ENCODE data around the gene SLC25A21. TPM values are rescaled to one million over a fixed set of nuclear protein-coding genes. Genes with fewer than 3 reads are reported as not detected.
A peak's percentile ranks its signal among the peaks of the same experiment; 100 is the strongest.

Gene SLC25A21
- total RNA-seq, 1 experiment from 2014 or later: 7.1 TPM

DNA sequence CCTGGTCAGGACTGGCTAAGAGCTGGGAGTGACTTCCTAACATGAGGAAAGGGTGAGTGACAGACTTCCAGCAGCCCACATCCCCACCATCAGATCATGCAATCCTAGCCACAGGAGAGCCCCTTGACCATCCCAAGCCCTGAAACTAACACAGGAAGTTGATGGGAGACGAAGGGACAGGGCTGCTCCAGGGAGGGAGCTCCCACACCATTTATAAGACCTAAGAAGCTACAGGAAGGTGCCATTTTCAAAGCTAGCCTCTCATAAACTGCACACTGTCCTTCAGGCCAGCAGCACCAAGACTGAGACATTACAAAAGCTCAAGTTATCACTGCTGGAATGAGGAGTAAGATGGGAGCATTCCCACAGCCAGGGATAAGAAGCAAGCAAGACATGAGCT is 19.4 kb downstream of the SLC25A21 start:
- H3K14ac ChIP-seq (ENCODE audit: insufficient read depth, low read length): no peak overlapping the region
- Mint-ChIP-seq H3K36me3 (ENCODE audit: insufficient read depth in 1 of 3, low read depth in 3 of 3) (peaks cover 0 to 10% (median 4%) of the 10 kb centered on the region in 3 experiments; a peak in 2 of 7 replicates), H3K27ac (peak overlapping the region in 1 of 3 experiments; percentile 66; a peak in 1 of 7 replicates), H3K27me3 (ENCODE audit: low read depth) (no peaks in the 10 kb centered on the region), H3K4me3 (no peak overlapping the region), H3K4me1 (peaks cover 2 to 7% of the 10 kb centered on the region in 2 experiments; a peak in 3 of 4 replicates), H3K9me3 (peaks cover 0 to 7% of the 10 kb centered on the region in 2 experiments; a peak in 2 of 5 replicates)
- DNase-seq: no peak
- H3K23ac ChIP-seq (ENCODE audit: insufficient read length, low read depth, low read length): no peak overlapping the region
- TF ChIP-seq, protein P1, sequence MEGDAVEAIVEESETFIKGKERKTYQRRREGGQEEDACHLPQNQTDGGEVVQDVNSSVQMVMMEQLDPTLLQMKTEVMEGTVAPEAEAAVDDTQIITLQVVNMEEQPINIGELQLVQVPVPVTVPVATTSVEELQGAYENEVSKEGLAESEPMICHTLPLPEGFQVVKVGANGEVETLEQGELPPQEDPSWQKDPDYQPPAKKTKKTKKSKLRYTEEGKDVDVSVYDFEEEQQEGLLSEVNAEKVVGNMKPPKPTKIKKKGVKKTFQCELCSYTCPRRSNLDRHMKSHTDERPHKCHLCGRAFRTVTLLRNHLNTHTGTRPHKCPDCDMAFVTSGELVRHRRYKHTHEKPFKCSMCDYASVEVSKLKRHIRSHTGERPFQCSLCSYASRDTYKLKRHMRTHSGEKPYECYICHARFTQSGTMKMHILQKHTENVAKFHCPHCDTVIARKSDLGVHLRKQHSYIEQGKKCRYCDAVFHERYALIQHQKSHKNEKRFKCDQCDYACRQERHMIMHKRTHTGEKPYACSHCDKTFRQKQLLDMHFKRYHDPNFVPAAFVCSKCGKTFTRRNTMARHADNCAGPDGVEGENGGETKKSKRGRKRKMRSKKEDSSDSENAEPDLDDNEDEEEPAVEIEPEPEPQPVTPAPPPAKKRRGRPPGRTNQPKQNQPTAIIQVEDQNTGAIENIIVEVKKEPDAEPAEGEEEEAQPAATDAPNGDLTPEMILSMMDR (conservative IDR thresholded peaks at IDR 0.05): no peak
- no peak overlapping the region for H3T11ph ChIP-seq (ENCODE audit: low read length)
- no peaks in the 10 kb centered on the region for H4K20me1 ChIP-seq (ENCODE audit: control insufficient read depth, insufficient read depth, insufficient read length)
- H4K8ac ChIP-seq (replicated peaks; ENCODE audit: insufficient read length, low read depth, low read length): no peak overlapping the region
- H3K27ac ChIP-seq (ENCODE audit: insufficient read length, low read depth, low read length): no peak overlapping the region
- H3K4me1 ChIP-seq (ENCODE audit: insufficient read depth, low read length): no peaks in the 10 kb centered on the region
- H3K4me2 ChIP-seq (ENCODE audit: insufficient read depth, insufficient read length, low read length): no peak overlapping the region
- H3K4ac ChIP-seq (ENCODE audit: low read depth, low read length): no peak overlapping the region
- H4K5ac ChIP-seq (ENCODE audit: insufficient read length, low read depth, low read length): no peak overlapping the region
- H3K9me3 ChIP-seq (ENCODE audit: control insufficient read depth, low read depth, low read length): no peaks in the 10 kb centered on the region
- no peak overlapping the region for H2BK15ac ChIP-seq (ENCODE audit: low read depth, low read length)
- H3K79me1 ChIP-seq (ENCODE audit: insufficient read depth, low read depth, low read length, poor library complexity, severe bottlenecking): no peaks in the 10 kb centered on the region
- H2BK20ac ChIP-seq (ENCODE audit: low read depth, low read length, poor library complexity, severe bottlenecking): no peak overlapping the region
- H2AFZ ChIP-seq (ENCODE audit: low read length): no peak overlapping the region
- no peak overlapping the region for H2BK120ac ChIP-seq (ENCODE audit: low read depth, low read length, poor library complexity, severe bottlenecking)
- H2AK5ac ChIP-seq (ENCODE audit: insufficient read length, low read length): no peak overlapping the region
- no peaks in the 10 kb centered on the region for H3K23me2 ChIP-seq (ENCODE audit: insufficient read length, low read depth, low read length, poor library complexity, severe bottlenecking)
- no peak overlapping the region for H3K56ac ChIP-seq (ENCODE audit: insufficient read length, low read depth, low read length)
- no peak overlapping the region for H2BK12ac ChIP-seq (ENCODE audit: insufficient read length, low read depth, low read length)
- no peak overlapping the region for H2BK5ac ChIP-seq (ENCODE audit: insufficient read length, low read length)
- no CpG with 5 or more reads among the region's 1 CpG for WGBS (ENCODE audit: extremely low coverage, insufficient read length, low lambda C conversion rate)
- no peaks in the 10 kb centered on the region for H3K27me3 ChIP-seq (ENCODE audit: insufficient read depth, low read length)
- no peak overlapping the region for H4K91ac ChIP-seq (ENCODE audit: insufficient read length, low read depth, low read length)
- no peak overlapping the region for H3K9ac ChIP-seq (ENCODE audit: extremely low read depth, insufficient read length, low read length)
- H3K79me2 ChIP-seq (ENCODE audit: insufficient read depth, low read length): no peaks in the 10 kb centered on the region
- H3K18ac ChIP-seq (ENCODE audit: insufficient read length, low read depth, low read length): no peak overlapping the region

Data from H9 (cell line).